Activated naive CD4-positive, alpha-beta T cell (primary cell): ENCODE results near the gene CHD9NB.

Experiments used
- DNase-seq, 4 experiments: peaks; one replicate each; lab custom pipeline; 2025; lab: John Stamatoyannopoulos, UW

CHD9NB gene

GRCh38 chr16:53052519-53053501 lies at the start of gene CHD9NB:
Gene CHD9NB, minus strand, starts transcription at chr16:53052897. Its CDS starts 8,739 bp downstream, at chr16:53044158.
- no peak for DNase-seq

DNA sequence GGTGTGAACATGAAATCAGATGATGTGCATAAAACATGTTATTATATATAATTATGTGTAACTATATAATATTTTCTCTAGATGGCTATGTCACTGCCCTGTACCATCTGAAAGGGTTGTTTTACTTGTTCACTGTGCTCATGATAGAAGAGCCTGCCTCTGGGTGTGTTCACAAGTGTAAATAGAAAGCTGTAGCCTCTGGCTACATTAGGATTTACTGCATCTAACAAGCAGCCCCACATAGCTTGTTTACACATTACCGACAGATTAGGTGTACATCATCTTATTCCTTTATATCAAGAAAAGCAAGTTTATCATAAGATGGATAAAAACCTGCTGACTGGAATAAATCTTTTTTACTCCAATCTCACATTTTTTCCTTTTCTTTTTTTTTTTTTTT lies 48.2 kb upstream of the CHD9NB start:
- no peak for DNase-seq

DNA sequence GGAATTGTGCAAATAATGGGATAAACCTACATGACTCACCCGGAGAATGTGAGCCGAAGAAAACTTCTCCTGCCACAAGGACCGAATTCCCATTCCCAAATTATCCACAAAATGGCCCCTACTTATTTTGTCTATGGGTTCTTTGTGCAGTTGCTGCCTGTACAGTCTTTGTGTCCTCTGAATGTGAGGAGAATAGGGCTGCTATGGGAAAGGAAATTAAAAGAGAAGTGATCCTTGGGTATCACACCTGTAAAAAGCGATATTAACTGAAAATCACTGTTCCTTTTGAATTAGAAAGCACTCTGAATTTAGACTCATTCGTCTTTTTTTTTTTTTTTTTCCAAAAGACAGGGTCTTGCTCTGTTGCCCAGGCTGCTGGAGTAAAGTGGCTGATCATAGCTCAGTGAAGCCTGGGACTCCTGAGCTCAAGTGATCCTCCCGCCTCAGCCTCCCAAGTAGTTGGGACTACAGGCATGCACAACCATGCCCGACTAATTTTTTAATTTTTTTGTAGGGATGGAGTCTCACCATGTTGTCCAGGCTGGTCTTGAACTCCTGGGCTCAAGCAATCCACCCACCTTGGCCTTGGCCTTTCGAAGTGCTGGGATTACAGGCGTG lies 47.5 kb upstream of the CHD9NB start:
- DNase-seq = no peak

DNA sequence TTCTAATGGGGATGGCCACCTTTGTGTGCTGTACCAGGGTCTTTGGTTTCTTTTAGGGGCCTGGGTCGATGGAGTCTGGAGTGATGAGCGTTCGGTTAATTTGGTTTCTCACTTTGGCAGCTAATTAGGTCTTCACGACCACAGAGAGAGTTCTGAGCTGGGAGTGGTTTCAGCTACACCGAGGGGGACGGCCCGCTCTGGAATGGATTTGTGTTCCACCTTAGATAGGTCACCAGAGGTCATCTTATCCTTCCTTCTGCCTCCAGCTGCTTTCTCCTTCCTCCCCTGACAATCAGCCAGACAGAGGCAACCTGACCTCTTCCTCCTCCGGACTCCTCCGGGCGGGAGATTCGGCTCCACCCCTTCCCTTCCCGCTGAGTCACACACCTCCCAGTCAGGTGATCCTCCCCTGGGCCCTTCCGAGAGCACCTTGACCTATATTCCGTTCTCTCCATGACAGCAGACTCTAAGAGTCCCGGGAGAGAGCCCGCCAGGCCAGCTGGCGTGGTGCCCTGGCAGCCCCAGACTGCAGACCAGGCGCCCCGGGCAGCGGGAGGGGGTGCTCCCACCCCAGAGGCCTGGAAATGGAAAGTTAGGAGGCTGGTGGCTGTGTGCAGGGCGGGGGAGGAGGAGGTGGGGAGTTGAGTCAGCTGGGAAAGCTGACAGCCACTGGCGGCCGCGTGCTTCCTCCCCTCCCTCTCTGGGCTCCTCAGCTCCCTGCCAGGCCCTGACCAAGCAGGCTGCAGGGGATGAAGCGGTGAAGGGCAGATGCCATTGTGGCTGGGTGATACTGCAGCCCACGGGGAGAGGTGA lies 46.8 kb upstream of the CHD9NB start:
- DNase-seq = no peak

DNA sequence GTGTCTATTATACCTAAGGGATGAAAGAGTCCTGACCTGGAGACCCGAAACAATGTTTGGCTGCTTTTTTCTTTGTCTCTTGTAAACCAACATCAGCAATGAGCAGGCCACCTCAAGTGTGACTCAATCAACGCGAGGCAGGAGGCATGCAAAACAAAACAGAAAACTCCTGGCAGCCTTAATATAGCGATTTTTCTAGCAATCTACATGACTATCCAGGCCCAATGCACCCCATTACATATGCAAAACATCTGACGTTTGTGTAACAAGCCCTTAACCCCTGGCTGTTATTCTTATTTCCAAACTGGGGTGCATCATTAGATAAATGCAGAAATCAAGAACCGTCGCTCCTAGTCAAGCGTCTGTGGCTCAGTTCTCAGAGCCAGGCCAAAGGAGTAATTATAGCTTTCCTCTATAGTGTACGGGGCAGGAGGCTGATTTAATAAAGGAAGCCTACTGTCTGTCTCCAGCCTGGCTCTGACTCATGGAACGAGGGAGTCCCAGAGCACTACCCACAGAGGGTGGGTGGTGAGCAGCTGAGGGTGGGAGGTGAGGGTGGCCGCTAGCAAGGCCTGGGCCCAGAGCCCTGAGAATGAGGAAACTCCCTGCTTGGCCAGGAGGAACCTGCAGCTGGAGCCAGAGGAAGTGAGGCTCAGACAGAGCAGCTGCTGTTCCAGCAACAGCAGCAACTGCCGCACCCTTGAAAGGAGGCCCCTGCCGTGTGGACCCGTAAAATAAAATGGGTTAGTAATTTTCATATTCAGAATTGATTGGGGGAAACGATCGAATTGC lies 46.0 kb upstream of the CHD9NB start:
- no peak for DNase-seq

DNA sequence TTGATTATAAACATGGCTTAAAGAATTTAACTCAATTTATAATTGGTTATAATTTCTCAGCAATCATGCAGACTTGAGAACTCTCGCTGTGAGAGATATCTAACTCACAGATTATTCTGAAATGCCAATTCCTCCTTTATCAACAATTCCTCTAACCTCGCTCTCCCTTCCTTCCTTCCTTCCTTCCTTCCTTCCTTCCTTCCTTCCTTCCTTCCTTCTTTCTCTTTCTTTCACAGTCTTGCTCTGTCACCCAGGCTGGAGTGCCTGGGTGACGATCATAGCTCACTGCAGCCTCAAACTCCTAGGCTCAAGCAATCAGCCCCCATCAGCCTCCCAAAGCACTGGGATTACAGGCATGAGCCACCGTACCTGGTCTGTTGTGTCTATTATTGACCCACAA lies 44.5 kb upstream of the CHD9NB start:
- DNase-seq = no peak

DNA sequence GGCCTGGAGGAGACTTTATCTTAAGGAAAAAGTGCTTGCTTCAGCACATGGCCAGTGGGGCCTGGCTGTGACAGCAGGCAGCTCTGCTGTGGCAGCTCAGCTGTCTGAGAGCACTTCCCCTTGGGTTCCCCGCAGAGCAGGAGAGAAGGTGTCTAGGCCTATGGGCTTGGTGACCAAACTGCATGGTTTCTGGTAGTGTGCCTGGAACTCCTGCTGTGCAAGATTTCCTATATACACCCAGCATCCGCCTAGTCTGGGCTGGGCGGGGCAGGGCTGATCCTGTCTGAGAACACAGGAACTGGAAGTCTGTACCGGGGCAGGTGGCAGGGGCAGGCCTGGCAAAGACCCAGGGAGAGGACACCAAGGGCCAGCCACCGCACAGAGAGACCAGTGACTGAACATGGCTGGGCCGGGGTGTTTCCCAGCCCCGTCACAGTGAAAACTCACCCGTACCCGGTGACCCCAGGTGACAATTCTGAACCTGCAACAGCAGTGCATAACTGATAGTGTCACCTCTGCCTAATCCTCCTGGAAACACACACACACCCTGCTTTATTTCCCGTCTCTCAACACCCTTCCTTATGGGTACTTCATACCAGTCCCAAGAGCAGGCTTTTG lies 41.4 kb upstream of the CHD9NB start:
- no peak for DNase-seq

DNA sequence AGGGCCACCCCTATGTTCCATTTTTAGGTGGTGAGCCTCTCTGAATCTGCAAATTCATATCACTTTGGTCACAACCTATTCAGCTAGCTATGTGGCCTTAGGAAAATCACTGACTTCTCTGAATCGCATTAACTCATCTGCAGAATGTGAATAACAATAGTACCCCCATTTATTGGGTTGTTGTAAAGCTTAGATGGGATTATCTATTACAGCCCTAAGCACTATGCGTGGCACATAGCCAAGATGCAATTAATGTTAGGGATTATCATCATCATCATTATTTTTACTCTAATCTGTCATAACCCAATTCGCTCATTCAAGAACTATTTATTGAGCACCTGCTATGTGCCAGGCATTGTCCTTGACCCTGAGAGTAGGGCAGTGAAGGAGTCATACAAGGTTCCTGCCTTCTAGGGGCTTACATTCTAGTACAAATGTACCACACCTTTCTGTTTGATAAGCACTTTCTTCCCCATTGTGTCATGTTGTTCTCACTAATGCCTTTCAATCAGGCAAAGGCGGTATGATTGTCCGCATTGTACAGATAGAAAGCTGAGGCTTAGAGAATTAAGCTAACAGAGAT lies 40.6 kb upstream of the CHD9NB start:
- DNase-seq = no peak

DNA sequence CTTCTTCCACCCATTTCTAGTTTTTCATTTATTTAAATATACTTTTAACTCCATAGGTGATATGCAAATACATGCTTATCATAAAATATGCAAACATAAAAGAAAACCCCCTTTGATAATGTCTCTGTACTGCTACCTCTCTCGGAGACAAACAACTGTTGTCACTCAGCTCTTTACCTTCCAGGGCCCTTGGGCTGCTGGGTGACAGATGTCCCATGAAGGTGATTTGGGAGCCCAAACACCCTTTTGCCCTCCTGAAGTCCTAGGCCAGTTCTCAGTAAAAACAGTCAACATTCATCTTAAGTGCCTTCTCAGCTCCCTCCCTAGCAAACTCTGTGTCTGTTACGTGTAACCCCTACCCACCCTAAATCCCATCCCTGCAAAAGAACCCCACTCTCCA lies 39.6 kb upstream of the CHD9NB start:
- DNase-seq = no peak

DNA sequence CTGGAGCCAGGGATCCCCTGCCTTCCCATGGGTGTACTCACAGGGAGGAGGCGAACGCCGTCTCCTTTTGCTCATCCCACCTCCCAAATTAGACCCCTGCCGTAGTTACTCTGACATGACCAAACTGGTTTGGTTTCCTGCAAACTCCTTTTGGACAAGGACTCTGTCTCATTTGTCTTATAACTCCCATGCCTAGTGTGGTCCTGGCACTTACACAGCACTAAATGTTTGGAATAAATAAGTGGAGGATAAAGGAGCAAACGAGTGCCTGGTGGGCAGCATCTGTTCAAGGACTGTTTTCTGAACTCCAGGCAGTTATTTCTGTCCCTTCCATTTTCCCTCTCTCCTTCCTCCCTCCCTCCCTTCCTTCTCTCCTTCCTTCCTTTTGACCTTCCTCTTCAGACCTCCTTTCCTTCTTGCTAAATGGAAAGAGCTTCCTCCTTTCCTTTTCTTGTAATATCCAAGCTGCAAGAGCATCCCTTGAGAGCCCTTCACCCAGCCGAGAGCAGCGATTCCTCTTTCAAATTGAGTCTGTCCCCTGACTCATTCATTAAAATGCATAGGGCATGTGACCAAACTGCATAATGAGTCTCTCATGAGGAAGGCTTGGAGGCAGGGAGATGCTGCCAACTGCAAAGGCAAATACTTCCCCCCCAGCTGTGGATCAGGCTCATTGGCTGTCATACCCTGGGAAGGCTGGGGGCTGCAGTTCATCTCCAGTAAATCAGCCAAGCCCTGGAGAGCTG lies 38.9 kb upstream of the CHD9NB start:
- DNase-seq = no peak

- no peak for DNase-seq
These were observed 38.1 kb upstream of the CHD9NB start for GRCh38 chr16:53090591-53091411.

DNA sequence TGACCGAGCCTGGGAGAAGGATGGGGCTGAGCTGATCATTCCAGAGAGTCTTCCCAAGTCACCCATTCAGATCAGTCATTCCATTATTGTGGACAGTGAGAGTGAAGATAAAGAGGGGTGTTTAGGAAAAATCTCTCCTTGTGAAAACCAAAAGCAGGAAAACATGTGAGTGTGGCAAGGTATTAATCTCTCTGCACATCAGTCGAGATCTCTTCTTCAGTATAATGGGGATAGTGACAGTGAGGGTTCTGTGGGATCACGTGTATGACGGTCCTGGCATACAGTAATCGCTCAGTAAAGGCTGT lies 37.5 kb upstream of the CHD9NB start:
- no peak for DNase-seq

GRCh38 chr16:53089434-53090285 lies 37.0 kb upstream of the CHD9NB start:
- no peak for DNase-seq

GRCh38 chr16:53087101-53087500 lies 34.4 kb upstream of the CHD9NB start:
- DNase-seq = no peak

- DNase-seq = no peak
These were observed 33.3 kb upstream of the CHD9NB start for GRCh38 chr16:53085931-53086421.

DNA sequence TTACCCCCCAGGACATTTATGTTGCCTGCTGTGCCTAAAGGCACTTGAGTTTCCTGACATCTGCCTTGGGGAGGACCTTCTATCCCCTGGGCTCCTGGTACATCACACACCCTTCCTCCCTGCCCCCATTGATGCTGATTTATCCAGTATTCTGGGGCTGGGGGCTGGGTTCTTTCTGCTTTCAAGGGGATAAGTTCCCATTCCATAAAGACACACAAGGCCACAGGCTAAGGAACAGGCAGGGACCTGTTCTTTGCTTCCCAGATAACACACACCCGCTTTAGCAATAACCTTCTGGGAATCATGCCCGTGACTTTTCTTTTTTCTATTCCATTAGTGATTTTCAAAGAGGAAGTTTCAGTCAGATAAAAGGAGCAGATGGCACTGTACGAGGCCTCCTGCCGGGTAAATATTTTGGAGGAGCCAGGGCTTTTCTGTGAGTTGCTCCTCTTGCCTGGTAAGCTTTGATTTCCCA lies 32.7 kb upstream of the CHD9NB start:
- no peak for DNase-seq

DNA sequence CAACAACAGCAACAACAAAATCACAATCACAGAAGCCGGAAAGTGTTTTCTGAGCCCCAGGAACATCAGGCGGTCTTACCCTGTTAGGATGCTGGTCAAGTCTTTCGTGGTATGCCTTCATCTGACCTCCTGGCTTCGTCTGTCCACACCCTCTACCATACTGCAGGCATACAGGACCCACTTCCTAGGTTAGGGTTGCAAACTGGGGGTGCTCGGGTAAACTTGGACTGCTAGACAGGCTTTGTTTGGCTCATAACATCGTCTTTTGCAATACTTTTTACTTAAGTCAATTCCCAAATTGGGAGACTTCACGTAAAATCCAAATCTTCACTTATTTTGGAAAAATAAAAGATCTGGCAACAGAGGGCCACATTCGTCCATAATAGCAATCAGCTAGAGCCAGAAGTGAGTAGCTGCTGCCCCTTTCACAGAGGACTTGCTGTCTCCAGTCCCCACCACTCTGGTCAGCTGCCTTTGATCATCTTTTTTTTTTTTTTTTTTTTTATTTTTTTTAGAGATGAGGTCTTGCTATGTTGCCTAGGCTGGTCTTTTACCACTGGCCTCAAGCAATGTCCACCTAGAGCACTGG lies 32.1 kb upstream of the CHD9NB start:
- DNase-seq = no peak

DNA sequence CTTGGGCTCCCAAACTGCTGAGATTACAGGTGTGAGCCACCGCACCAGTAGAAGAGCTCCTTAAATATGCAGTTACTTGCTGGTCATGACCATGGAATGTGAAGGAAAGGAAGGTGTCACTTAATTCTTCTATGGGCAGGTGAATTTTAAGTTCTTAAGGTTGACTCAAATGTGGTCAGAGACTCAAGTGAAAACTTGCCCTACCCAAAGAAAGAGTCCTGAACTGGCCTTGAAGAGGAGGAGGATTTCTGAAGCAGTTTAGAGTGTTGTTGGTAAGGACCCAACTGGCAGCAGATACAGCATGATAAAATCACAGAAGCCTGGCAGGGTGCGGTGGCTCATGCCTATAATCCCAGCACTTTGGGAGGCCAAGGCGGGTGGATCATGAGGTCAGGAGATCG lies 31.4 kb upstream of the CHD9NB start:
- no peak for DNase-seq
